Body of pancreas (tissue), 4 donors: ENCODE results near the gene YARS1. TPM values are rescaled to one million over a fixed set of nuclear protein-coding genes. Genes with fewer than 3 reads are reported as not detected.
A peak's percentile ranks its signal among the peaks of the same experiment; 100 is the strongest.

Experiments used
- ATAC-seq: fragments of 150-250 bp; one replicate; pipeline ENCODE4 v1.9.1; 2016
- DNase-seq, 4 donors: peaks; one replicate each; pipeline ENCODE4 v3.0.0-alpha.2; 2019
- H3K27ac ChIP-seq, 4 donors: fragments of 200-600 bp; sonication (generic); 1 replicate in 3 of 4; 2 replicates in 1 of 4; pipeline versions ENCODE4 v1.5.1 to v1.6.1; 2016 to 2019; ENCODE audit warnings: mild to moderate bottlenecking in 1 of 4, mixed read lengths in 1 of 4, moderate library complexity in 1 of 4
- H3K27me3 ChIP-seq, 2 donors: fragments of 200-600 bp; sonication (generic); one replicate each; pipeline ENCODE4 v1.6.0; 2016; ENCODE audit warnings: mild to moderate bottlenecking in 1 of 2
- H3K36me3 ChIP-seq, 2 donors: fragments of 200-600 bp; sonication (generic); replicated peaks in 1 of 2; 2 replicates each; pipeline ENCODE4 v1.5.1; 2016; ENCODE audit warnings: low read depth in 2 of 2; ENCODE audit not compliant: insufficient read depth in 1 of 2
- H3K4me1 ChIP-seq: fragments of 200-600 bp; sonication (generic); one replicate; pipeline ENCODE4 v1.6.0; 2016
- H3K4me3 ChIP-seq, 2 donors: fragments of 200-600 bp; sonication (generic); 1 replicate in 1 of 2; 2 replicates in 1 of 2; pipeline ENCODE4 v1.5.1; 2016 to 2019
- H3K9me3 ChIP-seq, 3 donors: fragments of 200-600 bp; sonication (generic); 1 replicate in 2 of 3; 2 replicates in 1 of 3; pipeline ENCODE4 v1.5.1; 2016
- CTCF ChIP-seq, 7 experiments: fragments of 450-650 bp in 4 of 7; fragments of 200-600 bp in 3 of 7; sonication (generic) in 3 of 7; IDR thresholded peaks; one replicate each; pipeline ENCODE4 v1.5.1; 2016 to 2019; ENCODE audit warnings: antibody characterized with exemption in 7 of 7
- POLR2A ChIP-seq, 3 donors: fragments of 450-650 bp; IDR thresholded peaks; one replicate each; pipeline ENCODE4 v1.6.1; 2016; ENCODE audit warnings: antibody characterized with exemption in 3 of 3, mild to moderate bottlenecking in 2 of 3
- WGBS, 2 donors: methylation state at CpG; one replicate each; pipeline ENCODE4 v1.1.5; 2017; 5-methylcytosine and 5-hydroxymethylcytosine counted together
- intact Hi-C: fragments of 100-400 bp; cut with DNase I; formaldehyde crosslinking; loops from one replicate; pipeline ENCODE4 v1.15.1; 2023
- total RNA-seq, 2 donors: library from RNA; depleted of rRNA; stranded (reverse); fragments of >200 nt; gene quantifications; one replicate each; pipeline ENCODE4 v1.1.0, GENCODE V29; 2016

The YARS1 gene
- 10 to 100 TPM; 40.2 to 76.8 TPM for total RNA-seq

DNA sequence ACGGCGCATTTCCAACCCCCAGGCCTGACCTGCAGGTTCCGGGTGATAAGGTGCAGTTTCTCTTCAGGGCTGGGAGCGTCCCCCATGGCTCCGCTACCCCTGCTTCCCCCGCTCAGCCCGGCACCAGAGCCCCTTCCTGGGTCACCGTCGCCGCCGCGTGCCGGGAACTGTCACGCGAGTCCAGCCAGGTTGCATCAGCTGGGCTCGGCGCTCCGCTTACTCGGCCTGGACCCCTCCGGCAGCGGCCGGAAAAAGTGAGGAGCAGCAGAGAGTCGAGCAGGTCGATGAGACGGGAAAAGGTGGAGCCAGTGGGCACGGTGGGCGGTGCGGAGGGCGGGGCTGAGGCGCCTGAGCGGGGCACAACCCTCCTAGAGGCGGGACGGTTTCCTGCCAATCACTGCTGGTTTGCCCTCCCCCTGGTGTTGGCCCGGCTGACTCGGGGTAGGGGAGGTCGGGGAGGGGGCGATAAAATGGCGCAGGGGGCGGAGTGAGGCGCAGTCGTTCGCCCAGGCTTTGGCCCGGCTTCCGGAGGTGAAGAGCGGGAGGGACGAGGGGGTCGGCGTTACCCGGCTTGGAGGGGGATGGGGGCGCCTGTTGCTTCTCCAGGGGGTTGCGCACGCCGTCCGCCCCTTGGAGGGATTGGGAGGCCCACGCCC lies at the start of gene YARS1, which contains the start of gene S100PBP:
Gene YARS1, minus strand, starts transcription at position 200 of the 656 bp plus-strand sequence. Its CDS starts 114 bp downstream, at position 86.
Gene S100PBP, plus strand, starts transcription at position 495 of the 656 bp plus-strand sequence. CDS start 8,447 bp downstream, outside the sequence.
- WGBS, 2 donors = 0 to 1% methylated on average over 38 to 54 of the region's 55 CpGs
- Histone ChIP-seq H3K9me3 (no peaks in the 10 kb centered on the region), H3K4me1 (peaks cover 52% of the 10 kb centered on the region), H3K4me3 (peak within 1 kb of the TSS; percentile 78 to 98), H3K27me3 (no peaks in the 10 kb centered on the region), H3K27ac (peak within 1 kb of the TSS; percentile 91 to 96 (median 93)), H3K36me3 (no peaks in the 10 kb centered on the region)
- TF ChIP-seq CTCF (IDR thresholded peaks at IDR 0.05) (peak in 5 of 7 experiments; percentile 8 to 51 (median 29)), POLR2A (IDR thresholded peaks at IDR 0.05) (peak; percentile 31 to 83 (median 80))
- DNase-seq (peak; percentile 99 to 100 (median 99)), ATAC-seq (peak; percentile 96)
- intact Hi-C loops = no loop called here

- ATAC-seq (no peak), DNase-seq (no peak)
- H3K36me3 ChIP-seq = peaks cover 0 to 2% of the 10 kb centered on the region in 2 donors
- H3K27me3 ChIP-seq = no peaks in the 10 kb centered on the region
- intact Hi-C loops = no loop called here
- WGBS, 2 donors = 48 to 54% methylated on average over 3 of the region's 3 CpGs
- TF ChIP-seq POLR2A (IDR thresholded peaks at IDR 0.05) (no peak), CTCF (IDR thresholded peaks at IDR 0.05) (no peak)
- H3K27ac ChIP-seq = no peak overlapping the region
- H3K4me3 ChIP-seq = no peak overlapping the region
- peaks cover 6% of the 10 kb centered on the region for H3K4me1 ChIP-seq
- H3K9me3 ChIP-seq = no peaks in the 10 kb centered on the region
Measured at GRCh38 chr1:32865639-32866405, 48.7 kb upstream of the YARS1 start.

- TF ChIP-seq POLR2A (IDR thresholded peaks at IDR 0.05) (no peak), CTCF (IDR thresholded peaks at IDR 0.05) (no peak)
- no peaks in the 10 kb centered on the region for H3K9me3 ChIP-seq
- 91 to 98% methylated on average over 8 of the region's 8 CpGs for WGBS, 2 donors
- intact Hi-C loops = no loop called here
- DNase-seq = no peak
- no peaks in the 10 kb centered on the region for H3K4me1 ChIP-seq
- no peaks in the 10 kb centered on the region for H3K27me3 ChIP-seq
- no peak overlapping the region for H3K27ac ChIP-seq
- H3K4me3 ChIP-seq = no peak overlapping the region
- ATAC-seq = no peak
- H3K36me3 ChIP-seq = peaks cover 0 to 2% of the 10 kb centered on the region in 2 donors
Measured at GRCh38 chr1:32864375-32865019, 47.3 kb upstream of the YARS1 start.

GRCh38 chr1:32863881-32864245 lies 46.7 kb upstream of the YARS1 start:
- Histone ChIP-seq H3K9me3 (no peaks in the 10 kb centered on the region), H3K4me3 (no peak overlapping the region)
- WGBS, 2 donors = 92 to 100% methylated on average over 1 of the region's 1 CpG

More at GRCh38 chr1:32863881-32864245, 46.7 kb upstream of the YARS1 start:
- TF ChIP-seq POLR2A (IDR thresholded peaks at IDR 0.05) (no peak), CTCF (IDR thresholded peaks at IDR 0.05) (no peak)
- Histone ChIP-seq H3K36me3 (peaks cover 0 to 2% of the 10 kb centered on the region in 2 donors), H3K4me1 (no peaks in the 10 kb centered on the region), H3K27ac (no peak overlapping the region), H3K27me3 (no peaks in the 10 kb centered on the region)
- intact Hi-C loops = no loop called here
- ATAC-seq = no peak
- no peak for DNase-seq
